Activated gamma-delta T cell (primary cell): ENCODE measurements around the gene NDUFC2.
A peak's percentile ranks its signal among the peaks of the same experiment; 100 is the strongest.
"Not testable (repeated sequence)": the region's sequence is repeated elsewhere in the genome, so short reads cannot be mapped to it uniquely, and the experiment has no call there.

Experiments used
- DNase-seq: peaks from one replicate; lab custom pipeline; 2025; lab: John Stamatoyannopoulos, UW
- total RNA-seq, 2 donors: gene quantifications; one replicate each; lab custom pipeline; 2026; lab: John Stamatoyannopoulos, UW

Gene NDUFC2
- 10.2 to 10.9 reads per million in 2 donors for total RNA-seq

GRCh38 chr11:78079232-78080083, at the start of gene NDUFC2:
Gene NDUFC2 (minus strand): TSS chr11:78079862. CDS start chr11:78079744, 118 bp downstream.
- peak; percentile 28 for DNase-seq

GRCh38 chr11:78127403-78127802, 47.7 kb upstream of the NDUFC2 start:
- DNase-seq, result no peak

DNA sequence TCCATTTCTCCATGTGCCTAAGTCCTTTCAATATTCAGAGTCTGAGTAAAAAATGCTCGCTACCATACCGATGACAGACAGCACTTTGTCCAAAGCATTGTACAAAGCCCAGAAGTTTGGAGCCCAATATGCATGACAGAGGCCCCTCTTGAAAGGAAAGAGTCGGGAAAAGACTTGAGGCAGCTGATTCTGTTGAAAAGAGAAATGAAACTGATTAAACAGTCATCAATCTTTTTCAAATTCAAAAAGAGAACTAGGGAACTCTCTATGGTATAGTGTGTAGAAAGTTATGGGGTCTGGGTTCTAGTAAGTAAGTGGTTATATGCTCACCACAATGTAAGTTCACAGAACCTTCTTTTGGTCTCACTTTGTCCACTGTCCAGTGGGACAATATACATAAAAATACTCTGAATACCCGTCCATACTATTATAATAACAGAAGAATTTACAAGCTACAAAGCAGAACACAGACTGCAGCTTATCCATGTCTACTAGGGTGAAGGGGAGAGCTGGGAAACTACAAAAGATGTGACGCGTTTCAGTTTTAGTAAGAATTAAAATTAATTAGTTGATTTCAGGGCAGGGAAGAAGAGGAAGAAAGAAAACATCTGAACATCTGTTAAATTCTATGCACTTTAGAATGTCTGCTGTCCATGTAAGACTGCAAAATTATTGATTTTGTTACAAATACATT, 33.1 kb upstream of the NDUFC2 start:
- no peak for DNase-seq

GRCh38 chr11:78111298-78111697, 31.6 kb upstream of the NDUFC2 start:
- no peak for DNase-seq

DNA sequence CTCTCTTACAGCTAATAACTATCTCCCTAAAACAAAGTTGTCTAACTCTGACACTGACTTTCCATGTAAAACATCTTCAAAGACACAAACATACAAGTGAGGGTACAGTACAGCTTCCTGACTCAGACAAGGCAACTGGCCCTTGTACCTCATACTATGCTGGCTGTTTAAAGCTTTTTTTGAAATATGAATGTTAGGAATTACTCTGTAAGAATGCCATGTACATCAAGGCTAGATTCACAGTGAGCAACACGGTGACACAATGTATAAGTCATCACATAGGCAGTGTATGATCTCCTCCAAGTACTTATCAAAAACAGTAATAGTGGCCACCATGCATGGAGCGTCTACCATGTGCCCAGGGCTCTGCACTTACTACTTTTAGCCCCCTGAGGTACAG, 31.2 kb upstream of the NDUFC2 start:
- no peak for DNase-seq

DNA sequence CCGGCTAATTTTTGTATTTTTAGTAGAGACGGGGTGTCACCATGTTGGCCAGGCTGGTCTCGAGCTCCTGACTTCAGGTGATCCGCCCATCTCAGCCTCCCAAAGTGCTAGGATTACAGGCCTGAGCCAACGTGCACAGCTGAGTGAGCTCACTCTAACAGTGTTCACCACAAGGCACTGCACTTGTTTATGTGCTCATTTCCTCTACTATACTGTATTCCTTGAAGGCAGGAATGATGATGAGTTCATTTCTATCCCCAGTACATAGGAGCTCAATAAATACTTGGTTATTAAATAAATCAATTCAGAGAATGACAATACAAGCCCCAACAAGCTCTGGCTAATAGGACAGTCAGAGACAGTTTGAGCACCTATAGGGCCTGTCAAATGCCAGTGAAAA, 30.7 kb upstream of the NDUFC2 start:
- DNase-seq, result no peak

GRCh38 chr11:78109081-78110015, 29.7 kb upstream of the NDUFC2 start:
- no peak for DNase-seq

GRCh38 chr11:78100676-78101472, 21.2 kb upstream of the NDUFC2 start:
- no peak for DNase-seq

- no peak for DNase-seq
These were observed 20.6 kb upstream of the NDUFC2 start for GRCh38 chr11:78100261-78100660.

DNA sequence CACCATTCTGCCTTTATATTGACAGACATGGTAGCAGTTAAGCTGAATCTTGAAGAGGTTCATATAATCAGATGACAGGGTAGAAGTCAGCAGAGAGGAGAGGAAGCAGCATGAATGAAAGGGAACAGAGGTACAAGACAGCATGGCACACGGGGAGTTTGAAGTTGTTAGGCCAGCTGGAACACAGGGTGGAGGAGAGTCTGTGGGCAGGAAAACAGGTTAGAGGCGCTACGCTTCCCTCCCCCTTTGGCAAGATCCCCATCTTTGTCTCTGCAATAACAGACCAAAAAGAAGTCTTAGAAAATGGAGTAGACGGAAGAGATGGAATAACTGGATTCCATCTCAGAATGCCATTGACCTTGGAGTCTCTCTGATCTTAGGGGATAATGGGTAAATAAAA, 20.0 kb upstream of the NDUFC2 start:
- no peak for DNase-seq

DNA sequence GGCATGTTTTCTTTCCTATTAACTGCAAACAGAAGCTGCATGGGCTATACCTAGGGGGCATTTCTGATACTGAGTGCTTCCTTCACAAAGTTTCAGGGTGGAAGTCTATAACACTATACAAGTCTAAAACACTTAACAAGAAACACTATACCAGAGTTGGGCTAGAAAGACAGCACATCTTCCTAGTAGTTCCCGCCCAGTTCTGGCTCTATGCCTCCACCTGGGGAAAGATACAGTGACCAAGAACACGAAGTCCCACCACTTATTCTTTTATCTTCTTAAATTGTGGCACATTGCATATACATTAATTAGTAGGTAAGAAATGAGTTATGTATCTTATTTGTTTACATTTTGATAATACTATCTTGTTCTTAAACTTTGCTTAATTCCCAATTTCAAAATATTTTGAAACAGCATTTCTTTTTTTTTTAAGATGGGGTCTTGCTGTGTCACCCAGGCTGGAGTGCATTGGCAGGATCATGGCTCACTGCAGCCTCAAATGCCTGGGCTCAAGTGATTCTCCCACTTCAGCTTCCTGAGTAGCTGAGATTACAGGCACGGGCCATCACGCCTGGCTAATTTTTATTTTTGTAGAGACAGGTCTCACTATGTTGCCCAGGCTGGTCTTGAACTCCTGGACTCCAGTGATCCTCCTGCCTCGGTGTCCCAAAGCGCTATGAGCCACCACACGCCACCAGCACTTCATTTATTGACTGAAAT, 18.2 kb upstream of the NDUFC2 start:
- DNase-seq, result no peak

DNA sequence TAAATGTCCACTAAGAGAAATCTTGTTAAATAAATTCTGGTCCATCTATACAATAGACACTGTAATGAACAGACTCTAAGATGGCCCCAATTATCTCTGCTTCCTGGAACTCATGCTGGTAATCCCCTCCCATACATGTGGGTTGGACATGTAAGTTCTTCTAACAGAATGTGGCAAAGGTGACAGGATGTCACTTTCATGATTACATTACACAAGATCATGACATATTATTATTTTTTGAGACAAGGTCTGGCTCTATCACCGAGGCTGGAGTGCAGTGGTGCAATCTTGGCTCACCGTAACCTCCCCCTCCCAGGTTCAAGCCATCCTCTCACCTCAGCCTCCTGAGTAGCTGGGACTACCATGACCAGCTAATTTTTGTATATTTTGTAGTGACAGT, 14.6 kb upstream of the NDUFC2 start:
- DNase-seq, result no peak

- not testable (repeated sequence) for DNase-seq
These were observed 6.9 kb upstream of the NDUFC2 start for GRCh38 chr11:78086521-78087074.

DNA sequence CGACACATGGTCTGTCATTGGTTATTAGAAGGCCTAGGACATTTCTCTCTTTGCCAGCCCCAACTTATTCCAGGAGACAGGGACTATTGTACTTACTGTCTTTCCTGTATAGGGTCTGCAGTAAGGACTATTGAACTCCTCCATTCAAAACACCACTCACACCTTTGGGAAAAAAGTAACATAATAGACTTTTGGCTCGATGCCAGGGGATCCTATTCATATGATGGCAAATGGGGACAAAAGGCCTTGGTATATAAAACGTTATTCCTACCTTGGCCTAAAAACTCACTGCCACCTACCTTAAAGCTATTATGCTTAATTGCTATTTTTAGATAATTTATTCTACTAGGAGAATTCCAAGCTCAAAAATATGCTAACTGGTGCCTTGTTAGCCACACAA, 6.3 kb upstream of the NDUFC2 start:
- no peak for DNase-seq

DNA sequence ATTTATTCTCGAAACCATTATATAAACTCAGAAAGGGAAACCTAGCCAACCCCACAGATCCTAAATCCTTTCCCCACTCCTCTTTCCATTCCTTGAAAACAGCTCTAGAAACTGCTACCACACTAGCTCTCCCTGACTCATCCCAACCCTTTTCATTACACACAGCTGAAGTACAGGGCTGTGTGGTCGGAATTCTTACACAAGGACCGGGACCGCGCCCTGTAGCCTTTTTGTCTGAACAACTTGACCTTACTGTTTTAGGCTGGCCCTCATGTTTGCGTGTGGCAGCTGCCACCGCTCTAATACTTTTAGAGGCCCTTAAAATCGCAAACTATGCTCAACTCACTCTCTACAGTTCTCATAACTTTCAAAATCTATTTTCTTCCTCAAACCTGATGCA, 4.8 kb upstream of the NDUFC2 start:
- DNase-seq, result not testable (repeated sequence)

DNA sequence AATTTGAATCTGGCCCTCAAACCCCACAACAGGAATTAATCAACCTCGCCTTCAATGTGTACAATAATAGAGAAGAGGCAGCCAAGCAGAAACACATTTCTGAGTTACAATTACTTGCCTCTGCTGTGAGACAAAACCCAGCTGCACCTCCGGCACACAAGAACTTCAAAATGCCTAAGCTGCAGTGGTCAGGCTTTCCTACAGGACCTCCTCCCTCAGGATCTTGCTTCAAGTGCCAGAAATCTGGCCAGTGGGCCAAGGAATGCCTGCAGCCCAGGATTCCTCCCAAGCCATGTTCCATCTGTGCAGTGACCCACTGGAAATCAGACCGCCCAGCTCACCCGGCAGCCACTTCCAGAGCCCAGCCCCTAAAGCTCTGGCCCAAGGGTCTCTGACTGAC, 3.4 kb upstream of the NDUFC2 start:
- no peak for DNase-seq

GRCh38 chr11:78082146-78082545, 2.5 kb upstream of the NDUFC2 start:
- DNase-seq, result no peak

DNA sequence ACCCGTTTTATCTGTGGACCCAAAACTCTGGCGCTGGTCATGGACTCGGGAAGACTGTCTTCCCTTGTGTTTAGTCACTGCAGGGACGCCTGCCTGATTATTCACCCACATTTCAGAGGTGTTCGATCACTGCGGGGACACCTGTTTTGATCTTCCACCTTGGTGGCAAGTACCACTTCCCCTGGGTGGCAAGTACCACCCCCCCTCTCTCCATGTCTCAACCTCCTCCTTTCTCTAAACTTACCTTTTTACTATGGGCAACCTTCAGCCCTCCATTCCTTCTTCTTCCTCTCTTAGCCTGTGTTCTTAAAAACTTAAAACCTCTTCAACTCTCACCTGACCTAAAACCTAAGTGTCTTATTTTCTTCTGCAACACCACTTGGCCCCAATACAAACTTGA, 1.9 kb upstream of the NDUFC2 start:
- no peak for DNase-seq

GRCh38 chr11:78080818-78081495, 1.3 kb upstream of the NDUFC2 start:
- no peak for DNase-seq
